Stimulated activated memory B cell treated with anti-CD40 and anti-IgM and Interleukin-4, amounts not matched to agents 10 μg/mL and 1 μg/mL and 100 μg/mL, for 72 hours (primary cell): ENCODE data around the gene SHISA5.
A peak's percentile ranks its signal among the peaks of the same experiment; 100 is the strongest.
"Not testable (repeated sequence)": the region's sequence is repeated elsewhere in the genome, so short reads cannot be mapped to it uniquely, and the experiment has no call there.

Experiments
- ATAC-seq: fragments of 150-1000 bp; cut with Tn5 transposase; 2 replicates; pipeline ENCODE4 v1.10.0; 2021
- H3K27ac Mint-ChIP-seq: one replicate; pipeline ENCODE4 v1.8.0; 2022; ENCODE audit warnings: mild to moderate bottlenecking, mixed read lengths
- H3K27me3 Mint-ChIP-seq: one replicate; pipeline ENCODE4 v1.8.0; 2022; ENCODE audit warnings: mixed read lengths
- H3K36me3 Mint-ChIP-seq: one replicate; pipeline ENCODE4 v1.8.0; 2022; ENCODE audit warnings: mixed read lengths
- H3K4me1 Mint-ChIP-seq: one replicate; pipeline ENCODE4 v1.8.0; 2022; ENCODE audit warnings: mixed read lengths
- H3K4me3 Mint-ChIP-seq: one replicate; pipeline ENCODE4 v1.8.0; 2022; ENCODE audit warnings: mild to moderate bottlenecking, moderate library complexity, mixed read lengths
- H3K9me3 Mint-ChIP-seq: one replicate; pipeline ENCODE4 v1.8.0; 2022; ENCODE audit warnings: mixed read lengths

Gene SHISA5

DNA sequence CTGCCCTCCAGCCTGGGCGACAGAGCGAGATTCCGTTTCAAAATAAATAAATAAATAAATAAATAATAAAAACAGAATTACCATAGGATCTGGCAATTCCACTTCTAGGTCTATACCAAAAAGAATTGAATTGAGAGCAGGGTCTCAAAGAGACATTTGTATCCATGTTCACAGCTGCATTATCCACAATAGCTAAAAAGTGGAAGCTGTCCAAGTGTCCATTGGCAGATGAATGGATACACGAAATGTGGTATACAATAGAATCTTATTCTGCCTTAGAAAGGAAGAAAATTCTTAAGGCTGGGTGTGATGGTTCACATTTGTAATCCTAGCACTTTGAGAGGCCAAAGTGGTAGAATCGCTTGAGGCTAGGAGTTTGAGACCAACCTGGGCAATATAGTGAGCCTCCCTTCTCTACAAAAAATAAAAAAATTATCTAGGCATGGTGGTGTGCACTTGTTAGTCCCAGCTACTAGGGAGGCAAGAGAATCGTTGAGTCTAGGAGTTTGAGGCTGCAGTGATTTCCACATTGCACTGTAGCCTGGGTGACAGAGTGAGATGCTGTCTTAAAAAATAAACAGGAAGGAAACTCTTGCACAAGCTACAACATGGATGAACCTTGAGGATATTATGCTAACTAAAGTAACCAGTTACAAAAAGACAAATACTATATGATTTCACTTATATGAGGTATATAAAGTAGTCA lies 28.4 kb upstream of the SHISA5 start:
- no peak overlapping the region for H3K4me3 Mint-ChIP-seq
- H3K4me1 Mint-ChIP-seq: no peaks in the 10 kb centered on the region
- no peaks in the 10 kb centered on the region for H3K27me3 Mint-ChIP-seq
- no peaks in the 10 kb centered on the region for H3K36me3 Mint-ChIP-seq
- no peaks in the 10 kb centered on the region for H3K9me3 Mint-ChIP-seq
- ATAC-seq: no peak
- no peak overlapping the region for H3K27ac Mint-ChIP-seq

DNA sequence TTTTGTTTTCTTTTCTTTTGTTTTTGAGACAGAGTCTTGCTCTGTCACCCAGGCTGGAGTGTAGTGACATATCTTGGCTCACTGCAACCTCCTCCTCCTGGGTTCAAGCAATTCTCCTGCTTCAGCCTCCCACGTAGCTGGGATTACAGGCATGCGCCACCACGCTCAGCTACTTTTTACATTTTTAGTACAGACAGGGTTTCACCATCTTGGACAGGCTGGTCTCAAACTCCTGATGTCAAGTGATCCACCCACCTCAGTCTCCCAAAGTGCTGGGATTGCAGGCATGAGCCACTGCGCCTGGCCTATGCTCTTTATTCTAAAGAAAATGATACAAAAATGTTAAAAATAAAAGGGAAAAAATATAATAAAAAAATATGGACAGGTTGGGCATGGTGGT lies 26.7 kb upstream of the SHISA5 start:
- not testable (repeated sequence) for H3K4me1 Mint-ChIP-seq, H3K4me3 Mint-ChIP-seq, H3K27me3 Mint-ChIP-seq, H3K27ac Mint-ChIP-seq, H3K9me3 Mint-ChIP-seq, ATAC-seq, H3K36me3 Mint-ChIP-seq

DNA sequence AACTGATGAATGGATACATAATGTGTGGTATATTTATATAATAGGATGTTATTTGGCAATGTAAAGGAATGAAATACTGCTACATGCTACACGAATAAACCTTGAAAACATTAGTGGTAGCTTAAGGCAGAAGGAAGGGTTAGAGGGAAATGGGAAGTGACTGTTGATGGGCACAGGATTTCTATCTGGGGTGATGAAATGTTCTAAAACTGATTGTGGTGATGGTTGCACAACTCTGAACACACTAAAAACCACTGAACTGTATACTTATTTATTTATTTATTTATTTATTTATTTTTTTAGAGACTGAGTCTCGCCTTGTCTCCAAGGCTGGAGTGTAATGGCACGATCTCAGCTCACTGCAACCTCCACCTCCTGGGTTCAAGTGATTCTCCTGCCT lies 24.8 kb upstream of the SHISA5 start:
- Mint-ChIP-seq H3K36me3 (no peaks in the 10 kb centered on the region), H3K9me3 (no peaks in the 10 kb centered on the region), H3K27me3 (no peaks in the 10 kb centered on the region), H3K27ac (no peak overlapping the region), H3K4me1 (no peaks in the 10 kb centered on the region), H3K4me3 (no peak overlapping the region)
- ATAC-seq: no peak

DNA sequence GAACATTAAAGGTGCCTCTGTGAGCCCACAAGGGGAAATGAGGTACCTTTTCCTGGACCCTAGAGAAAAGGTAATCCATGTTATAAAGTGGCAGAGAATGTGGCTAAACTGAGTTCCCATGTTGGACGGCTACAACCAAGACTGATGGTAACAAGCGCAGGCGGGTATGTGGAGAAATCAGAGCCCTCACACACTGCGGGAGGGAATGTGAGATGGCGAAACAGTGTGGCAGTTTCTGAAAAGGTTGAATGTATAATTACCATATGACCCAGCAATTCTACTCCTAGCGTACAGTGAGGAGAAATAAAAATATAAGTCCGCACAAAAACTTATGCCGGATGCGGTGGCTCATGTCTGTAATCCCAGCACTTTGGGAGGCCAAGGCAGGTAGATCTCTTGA lies 24.1 kb upstream of the SHISA5 start:
- no peak overlapping the region for H3K4me3 Mint-ChIP-seq
- no peak overlapping the region for H3K27ac Mint-ChIP-seq
- no peak for ATAC-seq
- no peaks in the 10 kb centered on the region for H3K36me3 Mint-ChIP-seq
- no peaks in the 10 kb centered on the region for H3K4me1 Mint-ChIP-seq
- no peaks in the 10 kb centered on the region for H3K9me3 Mint-ChIP-seq
- no peaks in the 10 kb centered on the region for H3K27me3 Mint-ChIP-seq

DNA sequence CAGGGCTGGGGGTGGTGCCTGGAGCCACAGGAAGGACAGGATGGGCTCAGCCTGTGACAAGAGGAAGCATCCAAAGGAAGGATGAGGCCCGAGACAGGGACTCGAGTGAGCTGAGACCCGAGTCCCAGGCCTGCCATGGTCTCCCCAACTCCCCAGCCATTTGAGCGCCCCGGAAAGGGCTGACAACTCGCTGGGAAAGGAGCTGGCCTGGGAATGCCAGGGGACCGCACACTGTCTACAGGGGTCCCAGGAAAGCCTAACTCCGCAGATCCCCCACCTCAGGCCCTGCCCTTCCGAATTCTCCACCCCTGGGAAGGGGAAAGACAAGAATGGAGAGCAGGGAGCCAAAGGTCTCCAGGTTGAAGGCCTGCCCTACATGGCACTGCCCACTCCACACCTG lies 21.0 kb upstream of the SHISA5 start:
- no peaks in the 10 kb centered on the region for H3K36me3 Mint-ChIP-seq
- no peaks in the 10 kb centered on the region for H3K4me1 Mint-ChIP-seq
- no peak overlapping the region for H3K27ac Mint-ChIP-seq

DNA sequence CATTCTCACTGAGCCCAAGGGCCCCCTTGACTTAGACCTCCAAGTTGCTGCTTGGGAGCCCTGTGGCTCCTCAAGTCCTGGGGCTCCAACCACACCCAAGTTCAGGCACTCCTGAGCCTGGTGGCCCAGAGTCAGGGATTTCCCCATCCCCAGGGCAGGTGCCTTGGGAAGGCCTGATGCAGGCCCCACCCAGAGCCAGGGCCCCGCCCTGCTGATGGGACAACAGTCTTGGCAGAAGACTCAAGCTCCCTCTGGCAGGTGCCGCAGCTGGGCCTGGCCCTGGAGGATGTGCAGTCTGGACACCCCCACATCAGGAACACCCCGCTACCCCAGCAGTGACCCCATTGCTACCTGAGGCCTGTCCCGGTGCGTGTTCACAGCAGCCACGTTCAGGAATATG lies 17.7 kb upstream of the SHISA5 start:
- H3K27me3 Mint-ChIP-seq: peaks cover 19% of the 10 kb centered on the region
- no peak for ATAC-seq
- no peak overlapping the region for H3K27ac Mint-ChIP-seq
- no peaks in the 10 kb centered on the region for H3K36me3 Mint-ChIP-seq
- H3K4me1 Mint-ChIP-seq: no peaks in the 10 kb centered on the region
- H3K4me3 Mint-ChIP-seq: no peak overlapping the region
- H3K9me3 Mint-ChIP-seq: no peaks in the 10 kb centered on the region

More for the DNA sequence above, 21.0 kb upstream of the SHISA5 start:
- Mint-ChIP-seq H3K9me3 (no peaks in the 10 kb centered on the region), H3K4me3 (no peak overlapping the region), H3K27me3 (no peaks in the 10 kb centered on the region)
- ATAC-seq: peak; percentile 14

DNA sequence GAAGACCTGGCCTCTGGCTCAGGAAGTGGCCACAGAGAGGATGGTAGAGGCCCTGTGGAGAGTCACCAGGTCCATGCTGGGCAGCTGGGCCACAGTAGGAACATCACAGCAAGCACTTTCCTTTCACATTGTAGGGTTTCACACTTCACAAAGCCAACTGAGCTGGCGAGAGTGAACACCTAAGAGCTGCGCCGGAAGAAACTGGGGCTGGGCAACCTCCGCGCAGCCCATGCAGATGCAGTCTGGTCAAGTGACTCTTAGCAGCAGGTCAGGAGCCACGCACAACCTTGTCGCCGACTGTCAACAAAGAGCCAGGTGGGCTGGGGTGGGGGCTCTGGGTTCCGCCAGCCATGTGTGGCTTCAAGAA lies 15.3 kb upstream of the SHISA5 start:
- Mint-ChIP-seq H3K4me1 (peaks cover 5% of the 10 kb centered on the region), H3K4me3 (no peak overlapping the region), H3K27ac (no peak overlapping the region), H3K36me3 (no peaks in the 10 kb centered on the region), H3K9me3 (no peaks in the 10 kb centered on the region), H3K27me3 (peaks cover 24% of the 10 kb centered on the region)
- no peak for ATAC-seq

DNA sequence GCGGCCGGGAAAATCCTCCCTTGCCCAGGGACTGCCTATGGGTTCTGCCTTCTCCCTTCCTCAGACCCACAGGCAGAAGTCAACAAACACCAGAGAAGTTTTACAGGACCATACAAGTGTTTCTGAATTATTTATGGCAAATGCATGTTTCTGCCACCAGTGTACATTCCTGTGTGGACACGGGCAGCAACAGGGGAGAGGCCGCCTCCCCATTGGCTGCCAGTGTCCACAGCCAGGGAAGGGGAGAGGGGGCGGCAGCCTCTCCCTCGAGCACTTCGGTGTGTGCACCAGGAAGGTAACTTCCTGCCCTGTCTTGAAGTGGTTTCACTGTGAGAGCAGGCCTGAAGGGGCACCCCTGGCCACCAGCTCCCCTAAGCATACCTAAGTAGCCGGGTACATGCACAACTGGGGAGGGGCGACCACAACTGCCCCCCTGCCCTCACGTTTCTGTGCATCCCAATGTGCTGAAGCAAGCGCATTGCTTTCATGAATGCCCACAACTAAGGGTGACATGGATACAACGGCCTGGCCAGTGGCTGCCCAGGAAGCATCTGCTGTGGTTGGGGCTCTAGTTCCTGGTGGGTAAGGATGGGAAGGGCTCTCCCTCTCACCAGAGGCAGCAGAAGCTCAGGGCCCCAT lies 14.8 kb upstream of the SHISA5 start:
- Mint-ChIP-seq H3K36me3 (no peaks in the 10 kb centered on the region), H3K9me3 (no peaks in the 10 kb centered on the region), H3K4me3 (no peak overlapping the region), H3K27ac (no peak overlapping the region), H3K27me3 (peaks cover 24% of the 10 kb centered on the region), H3K4me1 (peaks cover 5% of the 10 kb centered on the region)
- ATAC-seq: no peak

DNA sequence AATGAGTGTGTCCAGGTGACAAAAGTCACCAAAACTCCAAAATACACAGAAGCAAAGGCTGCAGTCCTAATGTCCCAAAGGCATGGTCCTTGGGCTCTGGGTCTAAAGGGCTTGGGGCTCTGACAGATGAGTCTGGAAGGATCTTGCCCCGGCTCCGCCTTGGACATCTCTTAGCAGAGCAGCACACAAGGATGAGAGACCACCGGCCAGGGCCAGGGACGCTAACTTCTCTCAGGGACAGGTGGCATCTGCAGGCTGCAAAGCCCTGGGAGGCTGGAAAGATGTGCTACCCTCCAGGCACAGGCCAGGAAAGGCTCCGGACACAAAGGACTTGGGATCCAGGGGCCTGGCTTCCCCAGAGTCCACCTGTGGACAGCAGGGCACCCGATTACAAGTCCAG lies 14.1 kb upstream of the SHISA5 start:
- H3K9me3 Mint-ChIP-seq: no peaks in the 10 kb centered on the region
- no peak overlapping the region for H3K27ac Mint-ChIP-seq
- H3K27me3 Mint-ChIP-seq: peaks cover 24% of the 10 kb centered on the region
- ATAC-seq: no peak
- H3K4me3 Mint-ChIP-seq: no peak overlapping the region
- H3K4me1 Mint-ChIP-seq: peaks cover 5% of the 10 kb centered on the region
- no peaks in the 10 kb centered on the region for H3K36me3 Mint-ChIP-seq

DNA sequence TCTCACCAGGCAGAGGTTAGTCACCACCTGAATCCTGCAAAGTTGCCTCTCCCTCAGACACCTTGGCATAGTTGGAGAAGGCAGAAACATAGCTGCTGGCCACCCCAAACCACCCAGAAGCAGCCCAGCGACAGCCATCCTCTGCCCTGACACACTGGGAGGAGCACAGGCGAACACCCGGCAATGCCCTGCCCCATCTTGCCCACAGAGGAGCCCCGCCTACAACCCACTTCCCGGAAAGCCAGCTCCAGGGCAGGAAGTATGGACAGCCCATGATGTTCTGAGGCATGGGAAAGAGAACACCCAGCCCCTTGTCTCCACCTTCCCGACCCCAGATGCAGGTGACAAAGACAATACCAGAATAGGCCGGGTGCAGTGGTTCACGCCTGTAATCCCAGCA lies 12.6 kb upstream of the SHISA5 start:
- Mint-ChIP-seq H3K27me3 (peaks cover 25% of the 10 kb centered on the region), H3K4me1 (peaks cover 5% of the 10 kb centered on the region), H3K36me3 (no peaks in the 10 kb centered on the region), H3K27ac (no peak overlapping the region), H3K4me3 (no peak overlapping the region), H3K9me3 (no peaks in the 10 kb centered on the region)
- ATAC-seq: no peak

DNA sequence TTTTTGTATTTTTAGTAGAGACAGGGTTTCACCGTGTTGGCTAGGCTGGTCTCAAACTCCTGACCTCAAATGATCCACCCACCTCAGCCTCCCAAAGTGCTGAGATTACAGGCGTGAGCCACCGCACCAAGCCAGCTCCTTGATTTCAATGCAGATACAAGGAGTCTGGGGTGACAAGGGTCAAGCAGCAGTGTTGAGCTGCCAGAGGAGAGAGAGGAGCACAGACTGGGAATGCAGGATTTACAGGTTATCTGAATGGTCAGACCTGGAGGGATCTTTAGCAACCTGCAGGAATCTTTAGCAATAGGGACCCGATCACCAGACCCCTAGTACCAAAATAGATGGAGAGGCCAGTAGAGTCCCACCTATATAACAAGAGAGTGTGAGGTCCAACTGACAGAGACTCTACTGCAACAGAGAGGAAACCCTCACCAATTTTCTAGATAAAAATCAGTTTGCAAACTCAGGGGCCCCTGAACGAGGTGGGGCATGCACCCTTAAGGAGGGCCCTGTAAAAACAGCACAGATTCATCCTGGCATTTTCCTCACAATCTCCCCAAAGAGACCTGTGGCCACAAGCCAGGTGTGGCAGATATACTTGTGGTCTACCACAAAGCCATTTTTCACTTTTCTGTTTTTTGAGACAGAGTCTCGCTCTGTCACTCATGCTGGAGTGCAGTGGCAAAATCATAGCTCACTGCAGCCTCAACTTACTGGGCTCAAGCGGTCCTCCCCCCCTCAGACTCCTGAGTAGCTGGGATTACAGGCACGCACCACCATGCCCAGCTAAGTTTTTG lies 10.7 kb upstream of the SHISA5 start:
- Mint-ChIP-seq H3K4me3 (no peak overlapping the region), H3K27ac (no peak overlapping the region)

DNA sequence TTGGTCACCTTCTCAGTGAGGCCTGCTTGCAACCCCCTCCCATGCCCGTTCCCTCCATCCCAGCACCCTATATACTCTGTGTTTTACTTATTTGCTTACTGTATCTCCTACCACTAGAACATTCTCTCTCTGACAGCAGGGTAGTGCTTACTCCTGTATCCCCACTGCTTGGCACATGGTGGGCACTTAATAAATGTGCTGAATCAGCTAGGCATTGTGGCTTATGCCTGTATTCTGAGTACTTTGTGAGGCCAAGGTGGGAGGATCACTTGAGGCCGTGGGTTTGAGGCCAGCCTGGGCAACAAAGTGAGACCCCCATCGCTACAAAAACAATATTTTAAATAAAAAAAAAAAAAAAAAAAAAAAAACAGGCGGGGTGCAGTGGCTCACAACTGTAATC lies 7.6 kb upstream of the SHISA5 start:
- Mint-ChIP-seq H3K4me3 (no peak overlapping the region), H3K27ac (no peak overlapping the region), H3K9me3 (no peaks in the 10 kb centered on the region), H3K36me3 (no peaks in the 10 kb centered on the region), H3K4me1 (peaks cover 14% of the 10 kb centered on the region), H3K27me3 (peaks cover 16% of the 10 kb centered on the region)
- no peak for ATAC-seq

More for the DNA sequence above, 10.7 kb upstream of the SHISA5 start:
- Mint-ChIP-seq H3K27me3 (peaks cover 36% of the 10 kb centered on the region), H3K4me1 (peaks cover 5% of the 10 kb centered on the region), H3K36me3 (no peaks in the 10 kb centered on the region), H3K9me3 (no peaks in the 10 kb centered on the region)
- peak; percentile 64 for ATAC-seq

DNA sequence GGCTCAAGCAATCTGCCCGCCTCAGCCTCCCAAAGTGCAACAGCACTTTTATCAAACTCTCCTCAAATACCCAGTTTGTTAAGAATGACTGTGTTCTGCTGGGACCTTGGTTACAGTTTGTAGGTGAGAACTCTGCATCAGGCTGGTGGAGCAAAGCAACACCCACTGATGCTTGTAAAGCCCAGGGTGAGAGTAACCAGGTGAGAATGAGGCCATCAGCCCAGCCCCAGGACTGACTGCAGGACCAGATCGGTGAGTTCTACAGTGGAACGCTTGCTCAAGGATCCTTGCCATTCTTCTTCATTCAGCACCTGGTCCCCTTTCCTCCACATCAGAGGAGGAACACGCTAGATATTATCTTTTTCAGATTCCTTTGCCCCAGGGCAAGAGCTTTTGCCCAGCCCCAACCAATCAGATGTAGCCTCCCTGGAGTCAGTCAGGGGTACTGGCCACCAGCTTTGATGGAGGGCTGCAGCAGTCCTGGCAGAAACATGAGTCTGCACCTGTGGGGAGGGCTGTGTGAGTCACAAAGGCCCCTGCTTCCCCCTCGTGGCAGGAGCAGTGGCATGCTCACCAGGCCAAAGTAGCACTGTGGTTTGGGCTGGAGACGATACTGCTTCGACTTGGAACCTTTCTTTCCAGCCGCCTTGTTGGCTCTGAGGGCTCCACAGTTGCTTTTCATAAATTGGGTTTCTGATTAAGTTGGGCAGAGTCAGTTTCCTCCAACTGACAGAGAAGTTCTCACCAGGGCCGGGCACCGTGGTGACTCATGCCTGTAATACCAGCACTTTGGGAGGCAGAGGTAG lies 3.5 kb upstream of the SHISA5 start:
- no peaks in the 10 kb centered on the region for H3K36me3 Mint-ChIP-seq
- H3K27ac Mint-ChIP-seq: no peak overlapping the region
- peaks cover 21% of the 10 kb centered on the region for H3K4me1 Mint-ChIP-seq
- peaks cover 12% of the 10 kb centered on the region for H3K27me3 Mint-ChIP-seq
- H3K4me3 Mint-ChIP-seq: no peak overlapping the region
- ATAC-seq: peak; percentile 89
- no peaks in the 10 kb centered on the region for H3K9me3 Mint-ChIP-seq

DNA sequence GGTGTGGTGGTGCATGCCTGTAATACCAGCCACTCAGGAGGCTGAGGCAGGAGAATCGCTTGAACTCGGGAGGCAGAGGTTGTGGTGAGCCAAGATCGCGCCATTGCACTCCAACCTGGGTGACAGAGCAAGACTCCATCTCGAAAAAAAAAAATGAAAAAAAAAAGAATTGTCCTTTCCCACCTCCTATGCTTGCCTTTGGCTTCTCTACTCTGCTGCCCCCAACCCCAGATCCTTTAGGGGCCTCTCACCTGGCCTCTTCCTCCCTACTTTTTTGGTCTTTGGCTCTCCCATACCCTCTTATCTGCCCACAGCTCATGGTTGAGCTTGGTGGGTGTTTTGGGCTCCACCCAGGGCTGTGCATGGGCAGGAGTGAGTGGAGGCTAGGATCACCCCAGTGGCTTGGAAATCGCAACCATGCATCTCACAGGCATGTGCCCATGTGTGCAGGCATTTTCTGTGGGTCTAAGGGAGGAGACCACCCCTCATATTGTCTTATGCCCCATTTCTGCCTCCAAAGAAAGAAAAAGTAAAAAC lies 2.1 kb upstream of the SHISA5 start:
- Mint-ChIP-seq H3K9me3 (no peaks in the 10 kb centered on the region), H3K27ac (no peak overlapping the region), H3K4me3 (no peak overlapping the region), H3K27me3 (peaks cover 5% of the 10 kb centered on the region), H3K4me1 (peaks cover 21% of the 10 kb centered on the region), H3K36me3 (no peaks in the 10 kb centered on the region)
- ATAC-seq: no peak

DNA sequence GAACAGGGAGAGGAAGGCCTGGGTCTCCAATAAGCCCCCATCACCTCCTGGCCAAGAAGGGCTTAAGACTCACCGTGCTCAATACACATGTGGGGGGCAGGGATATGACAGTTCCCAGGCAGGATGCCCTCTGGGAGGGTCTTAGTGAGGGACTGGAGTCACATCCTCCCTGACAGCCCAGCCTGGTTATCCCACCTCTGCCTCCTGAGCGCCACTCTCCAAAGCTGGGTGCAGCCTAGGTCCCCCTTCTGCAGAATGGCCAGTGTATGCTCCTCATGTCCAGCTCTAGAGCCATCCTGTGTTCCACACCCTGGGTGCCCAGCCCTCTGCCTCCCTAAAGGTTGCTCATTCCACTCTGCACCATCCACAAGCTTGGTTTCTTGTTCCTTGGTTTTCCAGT lies 1.2 kb upstream of the SHISA5 start:
- H3K9me3 Mint-ChIP-seq: no peaks in the 10 kb centered on the region
- ATAC-seq: no peak
- peaks cover 21% of the 10 kb centered on the region for H3K4me1 Mint-ChIP-seq
- H3K27ac Mint-ChIP-seq: no peak overlapping the region
- H3K4me3 Mint-ChIP-seq: peak overlapping the region; percentile 7
- no peaks in the 10 kb centered on the region for H3K27me3 Mint-ChIP-seq
- H3K36me3 Mint-ChIP-seq: no peaks in the 10 kb centered on the region
